ENCODE measurements around the gene ZNF562.
"Not testable (repeated sequence)": the region's sequence is repeated elsewhere in the genome, so short reads cannot be mapped to it uniquely, and the experiment has no call there.

The ZNF562 gene

DNA sequence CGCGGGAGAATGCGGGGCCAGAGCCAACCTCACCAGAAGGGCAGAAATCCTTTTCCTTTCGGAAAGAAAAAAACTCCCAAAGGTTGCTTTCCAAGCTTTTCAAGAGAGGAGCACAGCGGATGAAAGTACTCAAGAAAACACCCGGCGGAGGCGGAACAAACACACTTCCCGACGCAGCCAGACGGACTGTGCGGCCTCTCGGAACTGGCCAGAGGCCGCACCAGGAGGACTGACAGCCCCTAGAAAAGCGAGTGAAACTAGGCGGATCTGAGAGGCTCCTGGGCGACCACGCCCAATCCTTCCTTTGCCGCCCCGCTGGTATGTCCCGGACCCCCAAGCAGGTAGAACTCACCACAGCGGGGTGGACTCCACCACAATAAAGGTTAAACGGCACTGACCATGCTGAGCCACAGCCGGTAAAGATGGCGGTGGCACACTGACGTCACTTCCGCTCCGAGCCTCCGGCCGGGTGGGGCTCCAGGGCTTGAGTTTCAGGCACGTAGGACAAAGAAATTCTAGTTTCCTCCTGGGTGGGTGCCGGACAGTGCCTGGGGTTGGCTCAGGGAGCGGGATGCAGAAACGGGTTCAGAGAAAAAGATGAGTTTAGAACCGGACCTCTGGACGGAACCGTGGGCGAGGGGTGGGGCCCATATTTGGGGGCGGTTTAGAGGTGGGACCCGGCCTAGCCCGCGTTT is at the start of gene ZNF562:
TSS of gene ZNF562 (minus strand) at position 438 of the 695 bp plus-strand sequence. CDS start 14,356 bp downstream, outside the sequence.
- peak; percentile 89 for DNase-seq (ENCODE audit: low spot score)

DNA sequence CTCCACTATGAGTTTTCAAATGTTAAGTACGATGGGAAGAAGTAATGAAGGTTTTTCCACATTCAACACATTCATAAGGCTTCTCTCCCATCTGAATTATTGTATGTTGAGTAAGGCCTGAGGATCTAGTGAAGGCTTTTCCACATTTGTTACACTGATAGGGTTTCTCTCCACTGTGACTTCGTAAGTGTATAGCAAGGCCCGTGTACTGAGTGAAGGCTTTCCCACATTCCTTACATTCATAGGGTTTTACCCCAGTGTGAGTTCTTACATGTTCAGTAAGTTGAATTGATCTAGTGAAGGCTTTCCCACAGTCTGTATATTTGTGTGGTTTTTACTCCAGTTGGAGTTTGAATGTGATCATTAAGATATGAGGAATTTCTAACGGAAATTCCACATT is 49.3 kb upstream of the ZNF562 start:
- no peak for DNase-seq (ENCODE audit: low spot score)

DNA sequence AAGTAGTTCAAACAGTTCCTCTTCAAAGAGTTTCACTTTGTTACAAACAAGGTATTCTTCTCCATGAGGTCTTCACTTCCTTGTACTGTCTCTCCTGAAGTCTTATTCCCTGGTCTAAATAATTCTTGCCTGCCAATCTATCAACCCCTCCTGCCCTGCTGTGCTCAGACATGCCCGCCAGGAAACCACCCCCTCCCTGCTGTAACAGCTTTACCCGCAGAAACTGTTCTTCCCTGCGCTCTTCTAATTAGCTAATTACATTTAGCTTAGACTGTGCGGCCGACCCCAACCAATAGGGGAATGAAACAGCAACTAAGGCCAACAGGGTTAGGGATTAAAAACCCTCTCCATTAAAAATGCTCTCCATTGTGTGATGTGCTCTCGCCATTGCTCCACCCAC is 47.0 kb upstream of the ZNF562 start:
- DNase-seq (ENCODE audit: low spot score) = peak; percentile 17

DNA sequence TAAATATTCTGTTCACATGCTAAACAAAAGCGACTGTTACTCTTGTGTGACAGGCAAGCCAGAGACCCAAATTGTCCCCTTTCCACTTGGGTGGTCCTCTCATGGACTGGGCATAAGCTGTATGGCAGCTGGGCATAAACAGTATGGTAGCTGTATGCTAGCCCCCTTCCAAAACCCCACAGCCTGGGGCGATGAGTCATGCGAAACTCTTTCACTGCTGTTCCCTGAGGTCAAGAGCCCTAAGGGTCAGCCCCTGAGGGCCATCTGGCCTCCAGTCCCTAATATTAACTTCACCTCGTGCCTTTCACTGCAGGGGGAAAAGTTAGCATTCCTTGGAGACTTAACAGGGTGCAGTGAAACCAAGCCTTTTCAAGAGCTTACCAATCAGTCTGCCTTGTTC is 45.6 kb upstream of the ZNF562 start:
- no peak for DNase-seq (ENCODE audit: low spot score)

DNA sequence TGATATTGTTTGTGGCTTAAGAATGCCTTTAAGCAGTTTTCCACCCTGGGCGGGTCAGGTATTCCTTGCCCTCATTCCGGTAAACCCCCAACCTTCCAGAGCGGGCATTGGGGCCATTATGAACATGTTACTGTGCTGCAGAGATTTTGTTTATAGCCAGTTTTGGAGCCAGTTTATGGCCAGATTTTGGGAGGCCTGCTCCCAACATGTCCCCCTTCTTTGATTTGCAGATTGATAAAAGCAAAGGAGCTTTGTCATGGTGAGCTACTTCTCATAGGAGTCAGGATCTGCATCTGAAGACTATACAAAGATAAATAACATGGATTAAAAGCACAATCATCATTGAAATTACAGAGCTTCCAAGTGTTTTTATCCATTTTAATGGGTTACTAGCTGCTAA is 36.9 kb upstream of the ZNF562 start:
- DNase-seq (ENCODE audit: low spot score) = no peak

DNA sequence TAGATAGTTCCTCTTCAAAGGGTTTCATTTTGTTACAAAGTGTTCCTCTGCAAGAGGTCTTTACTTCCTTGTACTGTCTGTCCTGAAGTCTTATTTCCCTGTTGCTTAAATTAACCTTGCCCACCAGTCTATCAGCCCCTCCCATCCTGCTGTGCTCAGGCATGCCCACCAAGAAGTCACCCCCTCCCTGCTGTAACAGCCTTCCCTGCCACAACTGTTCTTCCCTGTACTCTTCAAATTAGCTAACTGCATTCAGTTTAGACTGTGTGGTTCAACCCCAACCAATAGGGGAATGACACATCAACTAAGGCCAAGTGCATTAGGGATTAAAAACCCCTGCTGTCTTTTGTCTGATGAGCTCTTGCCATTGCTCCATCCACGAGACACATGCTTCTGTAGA is 34.4 kb upstream of the ZNF562 start:
- no peak for DNase-seq (ENCODE audit: low spot score)

DNA sequence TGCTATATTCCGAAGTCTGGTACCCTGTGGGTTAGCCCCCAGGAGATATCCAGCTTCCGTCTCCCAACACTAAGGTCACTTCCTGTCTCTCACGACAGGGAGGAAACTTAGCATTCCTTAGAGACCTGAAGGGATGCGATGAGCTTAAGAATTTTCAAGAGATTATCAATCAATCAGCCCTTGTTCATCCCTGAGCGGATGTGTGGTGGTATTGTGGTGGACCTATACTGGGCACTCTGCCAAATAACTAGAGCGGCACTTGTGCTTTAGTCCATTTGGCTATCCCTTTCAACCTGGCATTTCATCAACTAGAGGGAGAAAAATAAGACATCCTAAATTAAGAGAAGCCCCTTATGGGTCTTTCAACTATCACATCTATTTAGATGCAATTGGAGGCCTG is 30.9 kb upstream of the ZNF562 start:
- DNase-seq (ENCODE audit: low spot score) = no peak

DNA sequence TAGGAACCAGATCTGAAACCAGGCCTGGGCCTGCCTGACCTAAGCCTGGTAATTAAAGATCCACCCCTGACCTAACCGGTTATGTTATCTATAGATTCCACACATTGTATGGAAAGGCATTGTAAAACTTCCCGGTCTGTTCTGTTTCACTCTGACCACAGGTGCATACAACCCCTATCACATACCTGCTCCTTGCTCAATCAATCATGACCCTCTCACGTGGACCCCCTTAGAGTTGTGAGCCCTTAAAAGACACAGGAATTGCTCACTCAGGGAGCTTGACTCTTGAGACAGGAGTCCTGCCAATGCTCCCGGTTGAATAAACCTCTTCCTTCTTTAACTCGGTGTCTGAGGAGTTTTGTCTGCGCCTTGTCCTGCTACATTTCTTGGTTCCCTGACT is 27.3 kb upstream of the ZNF562 start:
- DNase-seq (ENCODE audit: low spot score) = no peak

DNA sequence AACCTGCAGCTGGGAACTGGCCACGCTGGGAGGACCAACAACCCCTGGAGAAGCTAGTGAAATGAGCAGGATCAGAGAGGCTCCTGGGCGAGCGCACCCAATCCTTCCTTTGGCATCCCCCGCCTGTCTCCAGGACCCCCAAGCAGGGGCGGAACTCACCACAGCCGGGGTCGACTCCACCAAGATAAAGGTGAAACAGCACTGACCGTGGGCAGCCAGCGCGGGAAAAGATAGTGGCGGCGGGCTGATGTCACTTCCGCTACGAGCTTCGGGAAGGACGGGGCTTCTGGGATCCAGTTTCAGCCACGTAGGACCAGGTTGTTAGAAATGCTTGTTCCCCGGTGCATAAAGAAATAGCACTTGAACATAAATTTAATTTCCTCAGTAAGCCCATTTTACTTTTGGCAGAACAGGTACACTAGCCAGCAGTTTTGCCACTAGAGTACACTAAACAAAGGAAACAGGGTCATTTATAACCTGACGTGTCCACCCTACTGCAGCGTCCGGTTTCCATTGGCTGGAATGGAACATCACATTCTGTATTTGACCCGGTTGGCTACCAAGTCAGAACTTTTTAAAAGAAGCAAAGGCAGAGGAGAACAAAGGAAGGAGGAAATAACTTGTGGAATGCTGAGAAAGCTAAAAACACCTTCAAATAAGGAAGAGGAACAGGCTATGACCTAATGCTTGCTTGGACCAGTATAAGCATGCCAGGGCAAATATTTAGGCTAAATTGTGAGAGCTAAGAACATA is 25.5 kb upstream of the ZNF562 start:
- no peak for DNase-seq (ENCODE audit: low spot score)

DNA sequence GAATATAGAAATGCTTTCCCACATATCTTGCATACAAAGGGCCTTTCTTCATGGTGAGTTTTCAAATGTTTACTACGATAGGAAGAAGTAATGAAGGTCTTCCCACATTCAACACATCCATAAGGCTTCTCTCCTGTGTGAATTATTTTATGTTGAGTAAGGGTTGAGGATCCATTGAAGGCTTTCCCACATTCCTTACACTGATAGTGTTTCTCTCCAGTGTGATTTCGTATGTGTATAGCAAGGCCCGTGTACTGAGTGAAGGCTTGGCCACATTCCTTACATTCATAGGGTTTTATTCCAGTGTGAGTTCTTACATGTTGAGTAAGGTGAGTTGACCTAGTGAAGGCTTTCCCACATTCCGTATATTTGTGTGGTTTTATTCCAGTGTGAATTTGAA is 15.4 kb upstream of the ZNF562 start:
- not testable (repeated sequence) for DNase-seq (ENCODE audit: low spot score)

DNA sequence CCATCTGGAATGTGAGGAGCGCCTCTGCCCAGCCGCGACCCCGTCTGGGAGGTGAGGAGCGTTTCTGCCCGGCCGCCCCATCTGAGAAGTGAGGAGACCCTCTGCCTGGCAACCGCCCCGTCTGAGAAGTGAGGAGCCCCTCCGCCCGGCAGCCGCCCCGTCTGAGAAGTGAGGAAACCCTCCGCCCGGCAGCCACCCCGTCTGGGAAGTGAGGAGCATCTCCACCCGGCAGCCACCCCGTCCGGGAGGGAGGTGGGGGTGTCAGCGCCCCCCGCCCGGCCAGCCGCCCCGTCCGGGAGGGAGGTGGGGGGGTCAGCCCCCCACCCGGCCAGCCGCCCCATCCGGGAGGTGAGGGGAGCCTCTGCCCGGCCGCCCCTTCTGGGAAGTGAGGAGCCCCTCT is 5.1 kb upstream of the ZNF562 start:
- not testable (repeated sequence) for DNase-seq (ENCODE audit: low spot score)

DNA sequence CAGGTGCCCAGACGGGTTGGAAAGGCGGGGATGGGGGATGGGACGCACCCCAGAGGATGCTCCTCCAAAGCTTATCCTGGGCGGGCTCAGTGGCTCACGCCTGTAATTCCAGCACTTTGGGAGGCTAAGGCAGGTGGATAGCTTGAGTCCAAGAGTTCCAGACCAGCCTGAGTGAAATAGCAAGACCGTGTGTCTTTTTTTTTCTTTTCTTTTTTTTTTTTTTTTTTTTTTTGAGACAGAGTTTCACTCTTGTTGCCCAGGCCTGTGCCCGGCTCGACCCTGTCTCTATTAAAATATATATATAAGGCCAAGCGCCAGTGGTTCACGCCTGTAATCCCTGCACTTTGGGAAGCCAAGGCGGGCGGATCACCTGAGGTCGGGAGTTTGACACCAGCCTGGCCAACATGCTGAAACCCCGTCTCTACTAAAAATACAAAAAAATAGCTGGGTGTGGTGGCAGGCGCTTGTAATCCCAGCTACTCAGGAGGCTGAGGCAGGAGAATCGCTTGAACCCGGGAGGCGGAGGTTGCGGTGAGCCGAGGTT is 530 bp upstream of the ZNF562 start:
- not testable (repeated sequence) for DNase-seq (ENCODE audit: low spot score)

DNA sequence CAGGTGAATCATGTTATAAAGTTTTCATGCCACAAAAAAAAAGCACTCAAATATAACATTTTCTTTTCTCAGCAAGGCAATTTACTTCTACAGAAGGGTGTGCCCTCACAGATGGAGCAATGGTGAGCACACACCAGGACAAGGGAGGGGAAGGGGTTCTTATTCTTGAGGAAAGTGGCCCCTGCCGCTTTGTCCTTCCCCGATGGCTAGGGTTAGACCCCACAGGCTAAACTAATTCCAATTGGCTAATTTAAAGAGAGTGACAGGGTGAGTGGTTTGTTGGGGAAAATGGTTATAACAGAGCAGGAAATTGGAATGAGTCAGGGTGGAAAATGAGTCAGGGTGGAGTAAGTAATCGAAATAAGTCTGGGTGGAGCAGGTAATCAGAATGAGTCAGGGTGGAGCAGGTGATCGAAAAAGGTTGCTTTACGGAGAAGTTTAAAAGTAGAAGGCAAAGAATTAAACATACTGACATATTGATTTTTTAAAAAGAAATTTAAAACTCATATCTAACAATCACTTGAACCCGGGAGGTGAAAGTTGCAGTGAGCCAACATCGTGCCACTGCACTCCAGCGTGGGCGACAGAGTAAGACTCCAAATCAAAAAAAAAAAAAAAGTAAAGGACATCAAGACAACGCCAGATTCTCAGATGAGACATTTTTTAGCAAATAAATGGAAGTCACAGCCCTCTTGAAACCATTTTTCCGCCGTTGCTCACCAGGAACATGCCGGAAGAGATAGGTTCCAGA is 813 bp downstream of the ZNF562 start:
- DNase-seq (ENCODE audit: low spot score) = peak; percentile 14

DNA sequence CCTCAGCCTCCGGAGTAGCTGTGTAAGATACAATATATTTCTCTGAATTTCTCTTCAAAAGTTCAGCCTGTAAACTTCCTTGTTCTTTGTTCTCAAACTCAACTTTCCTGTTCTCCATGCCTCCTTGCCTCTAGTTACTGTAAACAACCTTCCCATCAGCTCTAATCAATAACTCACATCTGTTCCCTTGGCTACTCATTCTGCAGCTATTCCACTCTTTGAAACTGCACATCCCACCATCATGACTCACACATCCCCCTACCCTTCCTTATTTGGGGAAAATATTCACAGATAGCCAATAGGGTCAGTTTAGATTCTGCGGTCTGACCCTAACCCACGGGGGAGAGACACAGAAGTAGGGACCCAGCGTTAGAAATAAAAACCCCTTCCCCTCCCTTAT is 2.0 kb downstream of the ZNF562 start:
- no peak for DNase-seq (ENCODE audit: low spot score)

DNA sequence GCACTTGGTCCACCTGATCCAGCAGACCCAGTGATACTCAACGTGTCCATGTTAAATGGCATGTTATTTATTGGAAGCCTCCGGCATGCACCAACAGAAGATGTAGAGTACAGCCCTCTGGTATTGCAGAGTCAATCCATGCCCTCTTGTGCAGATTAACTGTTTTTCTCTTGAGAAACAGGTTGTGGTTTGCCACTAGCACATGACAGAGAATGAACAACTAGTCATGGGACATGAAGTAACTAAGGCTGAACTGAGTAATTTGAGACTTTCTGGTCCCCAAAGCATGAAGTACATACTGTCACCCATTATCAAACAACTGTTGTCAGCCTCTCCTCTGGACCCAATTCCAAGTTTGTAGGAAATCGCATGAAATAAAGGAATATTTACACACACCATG is 3.2 kb downstream of the ZNF562 start:
- no peak for DNase-seq (ENCODE audit: low spot score)

DNA sequence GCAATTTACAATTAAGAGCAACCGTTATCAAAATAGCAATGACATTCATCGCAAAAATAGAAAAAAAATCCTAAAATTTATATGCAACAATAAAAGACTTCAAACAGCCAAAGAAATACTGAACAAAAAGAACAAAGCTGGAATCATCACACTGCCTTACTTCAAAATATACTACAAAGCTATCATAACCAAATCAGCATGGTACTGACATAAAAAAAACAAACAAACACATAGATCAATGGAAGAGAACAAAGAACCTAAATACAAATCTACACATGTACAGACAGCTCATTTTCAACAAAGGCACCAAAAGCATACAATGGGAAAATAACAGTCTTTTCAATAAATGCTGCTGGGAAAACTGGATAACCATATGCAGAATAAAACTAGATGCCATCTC is 6.4 kb downstream of the ZNF562 start:
- DNase-seq (ENCODE audit: low spot score) = no peak

DNA sequence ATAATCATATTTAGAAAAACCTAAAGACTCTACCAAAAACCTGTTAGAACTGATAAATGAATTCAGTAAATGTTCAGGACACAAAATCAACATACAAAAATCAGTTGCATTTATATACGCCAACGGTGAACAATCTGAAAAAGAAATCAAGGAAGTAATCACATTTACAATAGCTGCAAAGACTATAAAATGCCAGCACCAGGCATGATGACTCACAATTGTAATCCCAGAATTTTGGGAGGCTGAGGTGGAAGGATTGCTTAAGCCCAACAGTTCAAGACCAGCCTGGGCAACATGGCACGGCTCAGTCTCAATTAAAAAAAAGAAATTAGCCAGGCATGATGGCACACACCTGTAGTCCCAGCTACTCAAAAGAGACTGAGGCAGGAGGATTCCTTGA is 7.0 kb downstream of the ZNF562 start:
- DNase-seq (ENCODE audit: low spot score) = no peak

DNA sequence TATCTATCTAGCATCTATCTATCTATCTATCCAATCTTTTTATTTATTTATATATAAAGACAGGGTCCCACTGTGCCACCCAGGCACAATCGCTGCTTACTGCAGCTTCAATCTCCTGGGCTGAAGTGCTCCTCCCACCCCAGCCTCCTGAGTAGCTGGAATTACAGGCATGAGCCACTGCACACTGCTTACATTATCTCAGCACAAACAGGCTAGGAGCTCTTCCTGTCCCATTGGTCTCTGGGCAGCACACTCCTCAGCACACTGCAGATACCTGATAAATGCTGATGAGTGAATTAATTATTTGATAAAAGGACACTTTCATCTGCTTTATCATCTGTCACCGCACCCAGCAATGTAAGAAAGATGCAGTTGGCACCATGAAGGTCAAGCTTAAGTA is 16.1 kb downstream of the ZNF562 start:
- DNase-seq (ENCODE audit: low spot score) = no peak

DNA sequence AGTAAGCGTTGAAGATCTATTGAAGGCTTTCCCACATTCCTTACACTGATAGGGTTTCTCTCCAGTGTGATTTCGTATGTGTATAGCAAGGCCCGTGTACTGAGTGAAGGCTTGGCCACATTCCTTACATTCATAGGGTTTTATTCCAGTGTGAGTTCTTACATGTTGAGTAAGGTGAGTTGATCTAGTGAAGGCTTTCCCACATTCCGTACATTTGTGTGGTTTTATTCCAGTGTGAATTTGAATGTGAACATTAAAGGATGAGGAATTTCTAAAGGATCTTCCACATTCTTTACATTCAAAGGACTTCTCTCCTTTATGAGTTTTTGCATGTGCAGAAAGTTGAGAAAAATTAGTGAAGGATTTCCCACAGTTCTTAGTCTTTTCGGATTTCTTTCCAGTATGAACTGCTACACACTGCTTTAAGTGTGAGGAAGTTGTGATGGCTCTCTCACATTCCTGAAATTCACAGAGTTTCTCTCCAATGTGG is 21.8 kb downstream of the ZNF562 start:
- DNase-seq (ENCODE audit: low spot score) = not testable (repeated sequence)

DNA sequence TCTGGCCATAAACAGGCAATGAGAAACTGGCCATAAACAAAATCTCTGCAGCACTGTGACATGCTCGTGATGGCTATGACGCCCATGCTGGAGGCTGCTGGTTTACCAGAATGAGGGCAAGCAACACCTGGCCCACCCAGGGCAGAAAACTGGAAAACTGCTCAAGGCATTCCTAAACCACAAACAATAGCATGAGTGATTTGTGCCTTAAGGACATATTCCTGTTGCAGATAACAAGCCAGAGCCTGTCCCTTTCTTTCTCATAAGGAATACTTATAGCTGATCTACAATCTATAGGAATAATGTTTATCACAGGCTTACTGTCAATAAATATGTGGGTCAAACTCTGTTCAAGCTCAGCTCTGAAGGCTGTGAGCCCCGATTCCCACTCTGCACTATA is 23.4 kb downstream of the ZNF562 start:
- not testable (repeated sequence) for DNase-seq (ENCODE audit: low spot score)

DNA sequence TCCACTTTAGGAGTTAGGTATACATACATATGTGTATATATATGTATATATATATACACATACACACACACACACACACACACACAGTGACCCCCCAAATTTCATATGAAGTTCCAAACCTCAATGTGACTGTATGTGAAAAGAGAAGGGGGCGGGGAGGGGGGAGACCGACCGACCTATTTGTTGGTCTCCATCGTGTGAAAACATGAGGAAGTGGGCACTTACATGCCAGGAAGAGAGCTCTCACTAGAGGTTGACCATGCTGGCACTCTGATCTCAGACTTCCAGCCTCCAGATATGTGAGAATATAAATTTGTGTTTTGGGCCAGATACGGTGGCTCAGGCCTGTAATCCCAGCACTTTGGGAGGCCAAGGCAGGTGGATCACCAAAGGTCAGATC is 24.6 kb downstream of the ZNF562 start:
- DNase-seq (ENCODE audit: low spot score) = no peak

DNA sequence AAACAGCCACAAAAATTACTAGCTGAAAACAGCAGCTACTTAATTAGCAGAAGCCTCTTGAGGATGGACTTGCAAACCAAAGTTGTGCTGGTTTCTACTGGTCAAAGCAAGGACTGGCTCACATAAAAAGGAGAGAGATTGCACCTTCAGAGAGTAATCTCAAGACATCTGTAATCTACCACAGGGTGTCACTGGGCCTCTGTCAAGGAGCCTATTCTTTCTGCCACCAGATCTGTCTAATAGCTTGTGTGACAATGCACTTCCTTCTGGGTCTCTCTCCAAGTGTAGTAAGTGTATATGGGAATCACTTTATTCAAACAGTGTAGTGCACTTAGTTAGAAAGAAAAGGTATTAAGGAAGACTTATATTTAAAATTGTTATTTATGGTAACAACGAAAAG is 29.4 kb downstream of the ZNF562 start:
- peak; percentile 16 for DNase-seq (ENCODE audit: low spot score)

DNA sequence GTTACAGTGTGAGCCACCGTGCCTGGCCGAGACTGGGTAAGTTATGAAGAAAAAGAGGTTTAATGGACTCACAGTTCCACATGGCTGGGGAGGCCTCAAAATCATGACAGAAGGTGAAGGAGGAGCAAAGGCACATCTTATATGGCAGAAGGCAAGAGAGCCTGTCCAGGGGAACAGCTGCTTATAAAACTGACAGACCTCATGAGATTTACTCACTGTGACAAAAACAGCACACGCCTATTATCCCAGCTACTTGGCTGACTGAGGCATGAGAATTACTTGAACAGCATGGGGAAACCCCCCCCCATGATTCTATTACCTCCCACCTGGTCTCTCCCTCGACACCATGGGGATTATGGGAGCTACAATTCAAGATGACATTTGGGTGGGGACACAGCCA is 30.4 kb downstream of the ZNF562 start:
- no peak for DNase-seq (ENCODE audit: low spot score)
